Activated CD8-positive, alpha-beta T cell treated with anti-CD3 and anti-CD28 coated beads for 36 hours (primary cell): ENCODE data around the gene ZNF750. TPM values are rescaled to one million over a fixed set of nuclear protein-coding genes. Genes with fewer than 3 reads are reported as not detected.

Source experiments
- ATAC-seq: fragments of 200-7000 bp; cut with Tn5 transposase; one replicate; pipeline ENCODE4 v1.10.0; 2021; ENCODE audit warnings: mild to moderate bottlenecking, moderate library complexity
- CTCF ChIA-PET: fragments of 350-600 bp; sonication (Branson Sonifier 250); formaldehyde crosslinking; loops from one replicate; lab custom pipeline; 2021; ENCODE audit warnings: antibody characterized with exemption; lab: Charles Lee
- POLR2A ChIA-PET: fragments of 350-600 bp; sonication (Branson Sonifier 250); formaldehyde crosslinking; loops from one replicate; lab custom pipeline; 2021; ENCODE audit warnings: antibody characterized with exemption; lab: Charles Lee
- DNase-seq: peaks from one replicate; pipeline ENCODE4 v3.0.0-alpha.2; 2020
- H3K27ac Mint-ChIP-seq: one replicate; pipeline ENCODE4 v1.8.0; 2021; ENCODE audit warnings: mild to moderate bottlenecking, mixed read lengths
- H3K27me3 Mint-ChIP-seq: one replicate; pipeline ENCODE4 v1.8.0; 2021; ENCODE audit warnings: mixed read lengths
- H3K36me3 Mint-ChIP-seq: one replicate; pipeline ENCODE4 v1.8.0; 2021; ENCODE audit warnings: low read depth, mixed read lengths
- H3K4me1 Mint-ChIP-seq: one replicate; pipeline ENCODE4 v1.8.0; 2021; ENCODE audit warnings: low read depth, mixed read lengths
- H3K4me3 Mint-ChIP-seq: one replicate; pipeline ENCODE4 v1.8.0; 2021; ENCODE audit warnings: mild to moderate bottlenecking, moderate library complexity, mixed read lengths
- H3K9me3 Mint-ChIP-seq: one replicate; pipeline ENCODE4 v1.8.0; 2021; ENCODE audit warnings: mixed read lengths
- CTCF ChIP-seq: fragments of 200-600 bp; IDR thresholded peaks from one replicate; pipeline ENCODE4 v1.8.0; 2022; ENCODE audit warnings: antibody characterized with exemption, mild to moderate bottlenecking
- intact Hi-C: fragments of 100-400 bp; cut with micrococcal nuclease; formaldehyde crosslinking; loops from one replicate; pipeline ENCODE4 v1.10.0; 2022
- total RNA-seq, 2 experiments: library from RNA; stranded (reverse); gene quantifications; one replicate each; pipeline ENCODE4 v1.2.3, GENCODE V29; 2021

Gene ZNF750
- total RNA-seq, 2 experiments from 2014 or later: not detected

GRCh38 chr17:82843904-82844680, 4.3 kb upstream of the ZNF750 start:
- no peak overlapping the region for H3K4me3 Mint-ChIP-seq
- DNase-seq (no peak), ATAC-seq (no peak)
- ChIA-PET CTCF (interaction anchor here (1.1 to 2.4 kb wide), 2 partner anchors 12 to 62 kb away, joined by 4 to 8 read pairs; no protein-coding TSS in a partner anchor), POLR2A (interaction anchor here (0.6 to 1.8 kb wide), 5 partner anchors 7 to 53 kb away, joined by 3 to 5 read pairs (median 4); no protein-coding TSS in a partner anchor)
- H3K27ac Mint-ChIP-seq: peak overlapping the region; percentile 53
- intact Hi-C loops: no loop called here
- H3K9me3 Mint-ChIP-seq: no peaks in the 10 kb centered on the region
- no peak for TF ChIP-seq CTCF
- H3K36me3 Mint-ChIP-seq: no peaks in the 10 kb centered on the region
- H3K27me3 Mint-ChIP-seq: no peaks in the 10 kb centered on the region
- H3K4me1 Mint-ChIP-seq: peaks cover 12% of the 10 kb centered on the region

GRCh38 chr17:82841921-82842596, 2.2 kb upstream of the ZNF750 start:
- no peak overlapping the region for H3K27ac Mint-ChIP-seq
- CTCF ChIA-PET: no interaction called here
- POLR2A ChIA-PET: no interaction called here
- no peak for TF ChIP-seq CTCF
- no peak for DNase-seq
- peaks cover 9% of the 10 kb centered on the region for H3K4me1 Mint-ChIP-seq
- ATAC-seq: no peak
- intact Hi-C loops: no loop called here
- H3K4me3 Mint-ChIP-seq: no peak overlapping the region
- H3K27me3 Mint-ChIP-seq: no peaks in the 10 kb centered on the region
- H3K9me3 Mint-ChIP-seq: no peaks in the 10 kb centered on the region
- no peaks in the 10 kb centered on the region for H3K36me3 Mint-ChIP-seq

- Mint-ChIP-seq H3K9me3 (no peaks in the 10 kb centered on the region), H3K4me1 (peaks cover 7% of the 10 kb centered on the region), H3K36me3 (no peaks in the 10 kb centered on the region), H3K4me3 (no peak overlapping the region), H3K27ac (no peak overlapping the region), H3K27me3 (no peaks in the 10 kb centered on the region)
- no peak for ATAC-seq
- ChIA-PET CTCF (no interaction called here), POLR2A (no interaction called here)
- TF ChIP-seq CTCF: no peak
- no peak for DNase-seq
- intact Hi-C loops: no loop called here
Measured at GRCh38 chr17:82840431-82840831, 609 bp upstream of the ZNF750 start.

GRCh38 chr17:82838386-82839063, 1.3 kb downstream of the ZNF750 start:
- Mint-ChIP-seq H3K27ac (no peak overlapping the region), H3K4me3 (no peak overlapping the region), H3K9me3 (no peaks in the 10 kb centered on the region), H3K4me1 (peaks cover under 1% of the 10 kb centered on the region), H3K36me3 (no peaks in the 10 kb centered on the region), H3K27me3 (no peaks in the 10 kb centered on the region)
- intact Hi-C loops: no loop called here
- DNase-seq: no peak
- ChIA-PET POLR2A (no interaction called here), CTCF (interaction anchor here (0.8 kb wide), 1 partner anchor 57 kb away, joined by 3 read pairs; no protein-coding TSS in a partner anchor)
- no peak for TF ChIP-seq CTCF
- ATAC-seq: no peak
